ENCODE results near the gene PLCB4. TPM values are rescaled to one million over a fixed set of nuclear protein-coding genes. Genes with fewer than 3 reads are reported as not detected.

The PLCB4 gene
- total and polyA plus RNA-seq, 3 donors from 2014 or later, result 5.9 to 19.4 (median 15.5) TPM

GRCh38 chr20:9363673-9364072 is 294.8 kb downstream of the PLCB4 start:
- Histone ChIP-seq H3K4me3 (no peak overlapping the region), H3K27me3 (no peaks in the 10 kb centered on the region), H3K4me1 (no peaks in the 10 kb centered on the region), H3K9me3 (no peaks in the 10 kb centered on the region), H3K36me3 (ENCODE audit: low read depth, missing control alignments) (no peaks in the 10 kb centered on the region), H3K27ac (no peak overlapping the region)
- no peak for DNase-seq
- no peak for TF ChIP-seq POLR2A (IDR thresholded peaks at IDR 0.05)
- no peak for TF ChIP-seq CTCF (IDR thresholded peaks at IDR 0.05)
- 85 to 90% methylated on average over 2 of the region's 2 CpGs for WGBS, 2 donors
- intact Hi-C loops (cut with DNase I; ENCODE audit: low total_unique reads), result loop anchor here (5.0 to 10.0 kb wide), 2 partner anchors 511 to 579 kb away; no protein-coding TSS in a partner anchor

GRCh38 chr20:9367328-9367727 is 298.4 kb downstream of the PLCB4 start:
- TF ChIP-seq CTCF (IDR thresholded peaks at IDR 0.05), result no peak
- TF ChIP-seq POLR2A (IDR thresholded peaks at IDR 0.05), result no peak
- intact Hi-C loops (cut with DNase I; ENCODE audit: low total_unique reads), result loop anchor here (10.0 kb wide), 1 partner anchor 583 kb away; no protein-coding TSS in a partner anchor
- H3K9me3 ChIP-seq, result no peaks in the 10 kb centered on the region
- H3K36me3 ChIP-seq (ENCODE audit: low read depth, missing control alignments), result no peaks in the 10 kb centered on the region
- H3K27me3 ChIP-seq, result no peaks in the 10 kb centered on the region
- DNase-seq, result no peak
- no peak overlapping the region for H3K27ac ChIP-seq
- no peaks in the 10 kb centered on the region for H3K4me1 ChIP-seq
- no peak overlapping the region for H3K4me3 ChIP-seq

- Histone ChIP-seq H3K9me3 (no peaks in the 10 kb centered on the region), H3K27ac (no peak overlapping the region), H3K4me1 (no peaks in the 10 kb centered on the region), H3K4me3 (no peak overlapping the region), H3K36me3 (ENCODE audit: low read depth, missing control alignments) (no peaks in the 10 kb centered on the region), H3K27me3 (no peaks in the 10 kb centered on the region)
- no peak for TF ChIP-seq POLR2A (IDR thresholded peaks at IDR 0.05)
- TF ChIP-seq CTCF (IDR thresholded peaks at IDR 0.05), result no peak
- intact Hi-C loops (cut with DNase I; ENCODE audit: low total_unique reads), result loop anchor here (10.0 kb wide), 1 partner anchor 583 kb away; no protein-coding TSS in a partner anchor
- DNase-seq, result no peak
- 88 to 91% methylated on average over 2 of the region's 2 CpGs for WGBS, 2 donors
Observed at GRCh38 chr20:9367746-9368145, 298.9 kb downstream of the PLCB4 start.

GRCh38 chr20:9368893-9369292 is 300.0 kb downstream of the PLCB4 start:
- DNase-seq, result no peak
- H3K4me1 ChIP-seq, result no peaks in the 10 kb centered on the region
- no peak overlapping the region for H3K27ac ChIP-seq
- H3K4me3 ChIP-seq, result no peak overlapping the region
- TF ChIP-seq CTCF (IDR thresholded peaks at IDR 0.05), result no peak
- no peak for TF ChIP-seq POLR2A (IDR thresholded peaks at IDR 0.05)
- intact Hi-C loops (cut with DNase I; ENCODE audit: low total_unique reads), result loop anchor here (10.0 kb wide), 1 partner anchor 584 kb away; no protein-coding TSS in a partner anchor
- WGBS, 2 donors, result 86 to 89% methylated on average over 4 of the region's 4 CpGs
- no peaks in the 10 kb centered on the region for H3K36me3 ChIP-seq (ENCODE audit: low read depth, missing control alignments)
- no peaks in the 10 kb centered on the region for H3K27me3 ChIP-seq
- H3K9me3 ChIP-seq, result no peaks in the 10 kb centered on the region

- intact Hi-C loops (cut with DNase I; ENCODE audit: low total_unique reads), result loop anchor here (10.0 kb wide), 1 partner anchor 585 kb away; no protein-coding TSS in a partner anchor
- WGBS, 2 donors, result 86 to 96% methylated on average over 4 of the region's 4 CpGs
- no peaks in the 10 kb centered on the region for H3K36me3 ChIP-seq (ENCODE audit: low read depth, missing control alignments)
- no peaks in the 10 kb centered on the region for H3K27me3 ChIP-seq
- H3K9me3 ChIP-seq, result no peaks in the 10 kb centered on the region
- TF ChIP-seq POLR2A (IDR thresholded peaks at IDR 0.05) (no peak), CTCF (IDR thresholded peaks at IDR 0.05) (no peak)
- no peaks in the 10 kb centered on the region for H3K4me1 ChIP-seq
- no peak overlapping the region for H3K27ac ChIP-seq
- no peak overlapping the region for H3K4me3 ChIP-seq
- DNase-seq, result no peak
Observed at GRCh38 chr20:9369557-9369956, 300.7 kb downstream of the PLCB4 start.

Measured in testis (tissue), 3 donors.